HG03521 (cell line): ENCODE results near the gene WBP1L.
"Not testable (repeated sequence)": the region's sequence is repeated elsewhere in the genome, so short reads cannot be mapped to it uniquely, and the experiment has no call there.

Experiments
- ATAC-seq: cut with Tn5 transposase; IDR thresholded peaks from one replicate; pipeline ENCODE4 v1.9.1; 2021; ENCODE audit warnings: mild to moderate bottlenecking, moderate library complexity; ENCODE audit not compliant: unreplicated experiment

WBP1L gene

GRCh38 chr10:102743588-102744373 lies at the start of gene WBP1L:
Gene WBP1L, plus strand, starts transcription at chr10:102743948. Its CDS starts 106 bp downstream, at chr10:102744054.
- ATAC-seq: peak; percentile 98

GRCh38 chr10:102695401-102695800 lies 48.3 kb upstream of the WBP1L start:
- not testable (repeated sequence) for ATAC-seq

GRCh38 chr10:102696736-102697135 lies 47.0 kb upstream of the WBP1L start:
- ATAC-seq: no peak

- no peak for ATAC-seq
Measured at GRCh38 chr10:102698894-102699293, 44.9 kb upstream of the WBP1L start.

- no peak for ATAC-seq
Measured at GRCh38 chr10:102701272-102701671, 42.5 kb upstream of the WBP1L start.

- ATAC-seq: no peak
Measured at GRCh38 chr10:102701796-102702195, 42.0 kb upstream of the WBP1L start.

GRCh38 chr10:102702742-102703141 lies 41.0 kb upstream of the WBP1L start:
- no peak for ATAC-seq

- no peak for ATAC-seq
Measured at GRCh38 chr10:102704915-102705314, 38.8 kb upstream of the WBP1L start.

GRCh38 chr10:102705531-102705930 lies 38.2 kb upstream of the WBP1L start:
- no peak for ATAC-seq

GRCh38 chr10:102710609-102711008 lies 33.1 kb upstream of the WBP1L start:
- no peak for ATAC-seq

GRCh38 chr10:102712089-102712488 lies 31.7 kb upstream of the WBP1L start:
- ATAC-seq: no peak

GRCh38 chr10:102712843-102713538 lies 30.8 kb upstream of the WBP1L start:
- no peak for ATAC-seq

- peak; percentile 29 for ATAC-seq
Measured at GRCh38 chr10:102713539-102713813, 30.3 kb upstream of the WBP1L start.

- ATAC-seq: peak; percentile 81
Measured at GRCh38 chr10:102713814-102714620, 29.7 kb upstream of the WBP1L start, which contains the start of gene ARL3. Gene ARL3, minus strand, starts transcription at chr10:102714397. Its CDS starts 122 bp downstream, at chr10:102714275.

GRCh38 chr10:102714621-102715455 lies 28.9 kb upstream of the WBP1L start, which contains the start of gene SFXN2:
Gene SFXN2, plus strand, starts transcription at chr10:102714636. Its CDS starts 12,001 bp downstream, at chr10:102726637.
- peak; percentile 18 for ATAC-seq

GRCh38 chr10:102715880-102716279 lies 27.9 kb upstream of the WBP1L start:
- ATAC-seq: no peak

GRCh38 chr10:102716900-102717565 lies 26.7 kb upstream of the WBP1L start:
- not testable (repeated sequence) for ATAC-seq

- ATAC-seq: no peak
Measured at GRCh38 chr10:102718220-102718619, 25.5 kb upstream of the WBP1L start.

GRCh38 chr10:102720337-102720736 lies 23.4 kb upstream of the WBP1L start:
- ATAC-seq: no peak

- ATAC-seq: no peak
Measured at GRCh38 chr10:102720775-102721301, 22.9 kb upstream of the WBP1L start.
